Left renal cortex interstitium (tissue), 4 donors: ENCODE measurements around the gene SLC12A9. TPM values are rescaled to one million over a fixed set of nuclear protein-coding genes. Genes with fewer than 3 reads are reported as not detected.
"Not testable (repeated sequence)": the region's sequence is repeated elsewhere in the genome, so short reads cannot be mapped to it uniquely, and the experiment has no call there.

ENCODE experiments used
- DNase-seq, 4 donors: peaks; one replicate each; pipeline ENCODE4 v3.0.0-alpha.2; 2013; ENCODE audit warnings: low read depth in 4 of 4, low spot score in 2 of 4, missing footprints in 1 of 4
- polyA plus RNA-seq, 4 donors: library from polyadenylated mRNA; unstranded; fragments of 120-200 nt; gene quantifications; one replicate each; pipeline ENCODE4 v1.2.1, GENCODE V29; 2013; ENCODE audit not compliant: insufficient read length in 4 of 4

The SLC12A9 gene, protein sequence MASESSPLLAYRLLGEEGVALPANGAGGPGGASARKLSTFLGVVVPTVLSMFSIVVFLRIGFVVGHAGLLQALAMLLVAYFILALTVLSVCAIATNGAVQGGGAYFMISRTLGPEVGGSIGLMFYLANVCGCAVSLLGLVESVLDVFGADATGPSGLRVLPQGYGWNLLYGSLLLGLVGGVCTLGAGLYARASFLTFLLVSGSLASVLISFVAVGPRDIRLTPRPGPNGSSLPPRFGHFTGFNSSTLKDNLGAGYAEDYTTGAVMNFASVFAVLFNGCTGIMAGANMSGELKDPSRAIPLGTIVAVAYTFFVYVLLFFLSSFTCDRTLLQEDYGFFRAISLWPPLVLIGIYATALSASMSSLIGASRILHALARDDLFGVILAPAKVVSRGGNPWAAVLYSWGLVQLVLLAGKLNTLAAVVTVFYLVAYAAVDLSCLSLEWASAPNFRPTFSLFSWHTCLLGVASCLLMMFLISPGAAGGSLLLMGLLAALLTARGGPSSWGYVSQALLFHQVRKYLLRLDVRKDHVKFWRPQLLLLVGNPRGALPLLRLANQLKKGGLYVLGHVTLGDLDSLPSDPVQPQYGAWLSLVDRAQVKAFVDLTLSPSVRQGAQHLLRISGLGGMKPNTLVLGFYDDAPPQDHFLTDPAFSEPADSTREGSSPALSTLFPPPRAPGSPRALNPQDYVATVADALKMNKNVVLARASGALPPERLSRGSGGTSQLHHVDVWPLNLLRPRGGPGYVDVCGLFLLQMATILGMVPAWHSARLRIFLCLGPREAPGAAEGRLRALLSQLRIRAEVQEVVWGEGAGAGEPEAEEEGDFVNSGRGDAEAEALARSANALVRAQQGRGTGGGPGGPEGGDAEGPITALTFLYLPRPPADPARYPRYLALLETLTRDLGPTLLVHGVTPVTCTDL
- polyA plus RNA-seq = 10 to 100 TPM; 18.6 to 42.2 (median 31.9) TPM

GRCh38 chr7:100852048-100852872, at the start of gene SLC12A9:
Gene SLC12A9, plus strand, starts transcription at chr7:100852713. Its CDS starts 1,485 bp downstream, at chr7:100854198.
- peak in 1 of 4 donors; percentile 87 for DNase-seq

DNA sequence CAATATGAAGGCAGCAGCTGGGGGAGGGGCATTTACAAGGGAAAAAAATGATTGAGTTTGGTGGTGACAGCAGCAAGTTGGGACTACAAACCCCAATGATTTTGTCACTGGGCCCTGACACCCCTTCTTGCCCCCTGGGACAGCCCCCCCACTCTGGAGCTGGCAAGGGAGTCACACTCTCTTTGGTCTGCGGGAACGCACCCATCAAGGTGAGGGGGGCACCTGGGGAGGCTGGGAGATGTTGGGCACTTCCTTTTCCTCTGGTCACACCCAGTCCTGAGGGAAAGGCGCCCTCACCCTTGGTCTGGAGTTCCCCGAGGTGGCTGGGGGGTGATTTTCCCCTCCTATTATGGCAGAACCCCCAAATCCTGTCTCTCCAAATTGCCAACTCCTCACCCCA, 49.6 kb upstream of the SLC12A9 start:
- no peak for DNase-seq

DNA sequence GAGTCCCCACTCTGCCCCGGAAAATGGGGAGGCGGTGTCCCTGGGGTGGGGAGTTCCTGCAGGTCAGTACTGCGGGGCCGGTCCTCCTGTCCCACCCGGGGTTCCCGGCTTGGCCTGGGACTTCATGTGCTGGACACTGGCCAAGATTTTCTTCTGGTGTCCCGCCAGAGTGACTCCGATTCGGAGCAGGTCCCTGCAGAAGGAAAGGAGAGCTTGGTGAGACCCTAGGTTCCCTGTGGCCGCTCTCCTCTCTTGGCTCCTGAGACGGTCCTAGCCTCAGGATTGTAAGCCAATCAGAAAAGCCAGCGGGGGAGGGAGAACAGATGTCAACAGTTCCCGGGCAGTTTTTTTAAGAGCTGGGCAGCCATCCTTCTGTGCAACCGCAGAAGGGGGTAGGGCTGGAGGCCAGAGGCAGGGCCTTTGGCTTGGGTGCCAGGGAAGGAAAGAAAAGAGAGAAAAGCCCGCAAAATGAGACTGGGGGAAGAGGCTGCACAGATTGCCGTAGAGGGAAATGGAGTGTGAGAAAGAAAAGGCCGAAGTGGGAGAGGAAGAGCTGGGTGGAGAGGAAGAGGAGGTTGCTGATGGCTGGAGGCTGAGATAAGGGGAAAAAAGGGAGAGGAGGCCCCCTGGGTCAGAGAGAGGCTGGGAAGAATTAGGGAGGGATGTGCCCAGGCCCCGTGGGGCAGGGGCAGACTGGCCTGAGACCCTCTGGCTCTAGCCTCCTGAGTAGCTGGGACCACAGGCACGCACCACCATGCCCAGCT, 48.9 kb upstream of the SLC12A9 start:
- peak in 1 of 4 donors; percentile 72 for DNase-seq

DNA sequence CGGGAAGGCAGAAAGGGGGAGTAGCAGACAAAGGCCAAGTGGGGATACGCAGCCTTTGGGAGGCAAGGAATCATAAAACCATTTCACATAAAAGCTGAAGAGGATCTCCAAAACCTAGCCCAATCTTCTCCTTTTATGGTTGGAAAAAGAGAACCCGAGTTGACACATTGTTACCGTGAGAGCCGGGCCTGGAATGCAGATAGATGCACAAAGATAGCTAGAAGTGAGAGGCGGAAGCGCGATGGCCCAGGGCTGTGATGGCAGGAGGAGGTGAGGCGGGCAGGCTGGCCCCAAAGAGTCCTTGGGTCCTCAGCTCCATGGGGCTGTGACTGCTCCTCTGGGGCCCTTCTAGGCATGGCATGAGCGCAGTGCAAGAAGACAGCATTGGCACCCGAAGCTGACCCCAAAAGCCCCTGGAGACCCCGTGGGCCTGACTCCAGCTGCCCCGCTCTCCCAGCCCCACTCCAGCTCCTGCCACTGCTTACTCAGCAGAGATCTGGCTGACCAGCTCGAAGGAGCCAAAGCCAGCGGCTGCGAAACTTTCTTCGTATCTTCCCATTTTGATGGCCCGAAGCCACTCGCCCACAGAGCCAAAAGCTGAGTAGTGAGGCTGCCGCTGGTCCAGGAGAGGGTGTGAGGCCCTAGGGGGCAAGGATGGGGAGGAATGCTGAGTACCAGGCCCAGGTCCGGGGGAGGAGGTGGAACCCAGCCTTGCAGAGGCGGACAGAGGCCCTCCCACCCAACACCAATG, 47.7 kb upstream of the SLC12A9 start:
- DNase-seq = no peak

GRCh38 chr7:100806276-100806675, 46.2 kb upstream of the SLC12A9 start:
- DNase-seq = no peak

GRCh38 chr7:100806883-100807282, 45.6 kb upstream of the SLC12A9 start:
- DNase-seq = not testable (repeated sequence)

DNA sequence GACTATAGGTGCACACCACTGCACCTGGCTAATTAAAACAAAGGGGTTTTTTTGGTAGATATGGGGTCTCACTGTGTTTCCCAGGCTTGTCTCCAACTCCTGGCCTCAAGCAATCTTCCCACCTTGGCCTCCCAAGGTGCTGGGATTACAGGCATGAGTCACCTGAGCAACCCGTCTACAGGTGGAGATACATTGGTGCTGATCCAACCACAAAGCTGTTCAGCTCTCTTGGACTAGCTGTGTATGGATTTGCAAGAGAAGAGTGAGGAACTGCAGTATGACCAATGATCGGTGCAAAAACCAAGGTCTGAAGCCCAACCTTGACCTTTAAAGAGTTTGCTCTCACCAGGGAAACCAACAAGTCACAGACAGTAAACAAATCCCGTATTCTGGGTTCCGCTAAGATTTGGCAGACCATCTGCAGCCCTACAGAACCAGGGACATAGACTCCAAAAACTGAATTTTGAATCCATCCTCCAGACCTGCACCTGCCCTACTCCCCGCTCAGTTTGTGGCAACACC, 44.1 kb upstream of the SLC12A9 start:
- no peak for DNase-seq

DNA sequence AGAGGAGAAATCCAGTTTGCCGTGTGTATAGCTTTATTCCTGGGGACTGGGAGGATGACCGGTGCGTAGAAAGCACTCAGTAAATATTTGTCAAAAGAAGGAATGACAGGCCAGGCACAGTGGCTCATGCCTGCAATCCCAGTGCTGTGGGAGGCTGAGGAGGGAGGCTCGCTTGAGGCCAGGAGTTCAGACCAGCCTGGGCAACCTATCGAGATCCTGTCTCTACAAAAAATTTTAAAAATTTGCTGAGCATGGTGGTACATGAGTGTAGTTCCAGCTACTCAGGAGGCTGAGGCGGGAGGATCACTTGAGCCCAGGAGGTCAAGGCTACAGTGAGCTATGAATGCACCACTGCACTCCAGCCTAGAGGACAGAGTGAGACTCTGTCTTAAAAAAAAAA, 41.0 kb upstream of the SLC12A9 start:
- no peak for DNase-seq

- DNase-seq = no peak
These were observed 39.8 kb upstream of the SLC12A9 start for GRCh38 chr7:100812729-100813128.

GRCh38 chr7:100816515-100816914, 36.0 kb upstream of the SLC12A9 start:
- DNase-seq = not testable (repeated sequence)

DNA sequence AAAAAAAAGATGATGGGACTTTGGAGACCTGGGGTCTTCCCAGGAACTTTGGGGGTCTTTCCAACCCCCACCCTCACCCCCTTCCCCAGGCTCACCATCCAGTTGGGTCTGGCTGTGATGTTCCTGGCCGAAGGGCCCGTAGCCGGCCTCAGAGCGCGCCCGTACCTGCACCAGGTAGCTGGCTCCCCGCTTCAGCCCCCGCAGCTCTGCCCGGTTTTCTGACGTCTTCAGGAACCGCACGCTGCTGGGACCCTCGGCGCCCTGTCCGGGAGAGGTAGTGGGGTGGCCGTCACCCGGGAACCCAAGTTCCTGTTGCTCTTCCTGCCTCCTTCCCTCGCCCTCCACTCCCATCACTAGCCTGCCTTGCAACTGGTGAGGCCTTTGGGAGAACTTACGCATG, 35.4 kb upstream of the SLC12A9 start:
- no peak for DNase-seq

DNA sequence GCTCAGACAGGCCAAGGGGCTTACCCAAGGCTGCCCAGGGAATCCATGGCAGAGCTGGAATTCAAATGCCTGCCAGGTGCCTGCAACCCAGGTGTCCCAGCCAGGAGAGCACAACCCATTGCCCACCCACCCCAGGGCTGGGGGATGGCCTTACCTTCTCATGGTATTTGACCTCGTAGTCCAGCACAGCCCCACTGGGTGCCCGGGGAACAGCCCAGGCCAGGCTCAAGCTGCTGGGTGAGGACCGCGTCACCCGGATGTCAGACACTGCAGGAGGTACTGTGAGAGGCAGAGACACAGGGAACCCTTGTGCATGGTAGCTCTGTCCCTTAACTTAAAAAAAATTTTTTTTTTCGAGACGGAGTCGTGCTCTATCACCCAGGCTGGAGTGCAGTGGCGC, 34.1 kb upstream of the SLC12A9 start:
- DNase-seq = no peak

DNA sequence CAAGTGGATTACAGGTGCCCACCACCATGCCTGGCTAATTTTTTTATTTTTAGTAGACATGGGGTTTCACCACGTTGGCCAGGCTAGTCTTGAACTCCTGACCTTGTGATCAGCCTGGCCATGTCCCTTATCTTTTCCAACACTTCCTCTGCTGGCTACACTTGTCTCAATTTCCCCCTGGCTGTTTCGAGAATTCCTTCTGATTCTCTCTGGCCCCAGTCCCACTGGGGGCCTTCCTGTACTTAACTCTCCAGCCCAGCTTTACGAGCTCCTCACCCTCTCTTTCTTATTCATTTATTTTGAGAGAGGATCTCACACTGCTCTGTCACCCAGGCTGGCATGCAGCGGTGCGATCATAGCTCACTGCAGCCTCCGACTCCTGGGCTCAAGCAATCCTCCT, 33.7 kb upstream of the SLC12A9 start:
- no peak for DNase-seq

DNA sequence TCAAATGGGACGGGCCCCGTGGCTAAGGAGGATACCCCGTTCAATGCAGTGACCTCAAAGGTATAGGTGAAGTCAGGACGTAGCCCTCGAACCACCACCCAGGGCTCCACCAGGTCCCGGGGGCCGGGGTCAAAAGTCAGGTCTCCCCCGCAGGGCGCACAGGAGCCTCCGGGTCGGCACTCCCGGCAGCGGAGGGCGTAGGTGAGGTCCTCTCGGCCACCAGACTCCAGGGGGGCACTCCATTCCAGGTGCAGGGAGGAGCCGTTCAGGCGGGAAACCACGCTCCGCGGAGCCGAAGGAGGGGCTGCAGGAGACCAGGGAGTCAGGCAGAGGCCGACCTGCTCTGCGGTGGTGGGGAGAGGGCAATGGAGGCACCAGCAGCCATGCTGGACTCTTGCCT, 32.9 kb upstream of the SLC12A9 start:
- no peak for DNase-seq

DNA sequence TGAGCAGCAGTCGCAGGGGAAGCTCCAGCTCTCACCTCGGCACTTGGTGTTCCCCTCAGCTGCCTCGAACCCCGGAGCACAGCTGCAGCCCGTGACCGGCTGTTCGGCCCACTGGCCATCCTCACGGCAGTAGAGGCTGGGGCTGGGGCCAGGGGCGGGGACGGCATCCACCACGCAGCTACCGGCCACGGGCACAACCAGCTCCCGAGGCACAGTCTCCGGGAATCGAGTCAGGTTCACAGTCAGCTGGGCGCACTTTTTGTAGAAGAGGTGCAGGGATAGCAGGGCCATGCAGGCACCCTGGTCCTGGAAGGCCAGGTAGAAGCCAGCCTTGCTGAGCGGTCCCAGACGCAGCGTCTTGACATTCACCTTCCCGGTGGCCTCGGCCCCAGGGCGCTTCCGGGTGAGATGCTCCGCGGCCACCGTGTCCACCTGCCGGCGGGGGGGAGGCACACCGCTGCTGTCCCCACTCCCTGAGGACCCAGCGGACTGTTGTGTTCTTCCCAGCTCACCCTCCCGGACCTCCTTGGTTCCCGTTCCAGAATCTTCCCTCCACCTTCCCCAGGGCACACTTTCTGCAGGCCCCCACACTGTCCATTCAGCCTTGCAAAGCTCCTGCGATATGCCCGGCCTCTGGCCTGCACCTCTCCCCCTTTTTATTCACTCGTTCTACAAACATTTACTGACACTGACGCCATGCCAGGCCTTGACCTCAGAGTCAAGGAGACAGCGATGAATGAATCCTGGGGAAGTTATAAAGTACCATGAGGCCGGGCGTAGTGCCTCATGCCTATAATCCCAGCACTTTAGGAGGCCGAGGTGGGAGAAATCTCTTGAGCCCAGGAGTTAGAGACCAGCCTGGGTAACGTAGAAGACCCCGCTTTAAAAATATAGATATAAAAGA, 30.0 kb upstream of the SLC12A9 start:
- DNase-seq = no peak

- DNase-seq = no peak
These were observed 29.4 kb upstream of the SLC12A9 start for GRCh38 chr7:100823140-100823525.

GRCh38 chr7:100823534-100823933, 29.0 kb upstream of the SLC12A9 start:
- DNase-seq = no peak
